ENCODE results near the gene CYP27C1.
A peak's percentile ranks its signal among the peaks of the same experiment; 100 is the strongest.
"Not testable (repeated sequence)": the region's sequence is repeated elsewhere in the genome, so short reads cannot be mapped to it uniquely, and the experiment has no call there.

Gene CYP27C1, protein sequence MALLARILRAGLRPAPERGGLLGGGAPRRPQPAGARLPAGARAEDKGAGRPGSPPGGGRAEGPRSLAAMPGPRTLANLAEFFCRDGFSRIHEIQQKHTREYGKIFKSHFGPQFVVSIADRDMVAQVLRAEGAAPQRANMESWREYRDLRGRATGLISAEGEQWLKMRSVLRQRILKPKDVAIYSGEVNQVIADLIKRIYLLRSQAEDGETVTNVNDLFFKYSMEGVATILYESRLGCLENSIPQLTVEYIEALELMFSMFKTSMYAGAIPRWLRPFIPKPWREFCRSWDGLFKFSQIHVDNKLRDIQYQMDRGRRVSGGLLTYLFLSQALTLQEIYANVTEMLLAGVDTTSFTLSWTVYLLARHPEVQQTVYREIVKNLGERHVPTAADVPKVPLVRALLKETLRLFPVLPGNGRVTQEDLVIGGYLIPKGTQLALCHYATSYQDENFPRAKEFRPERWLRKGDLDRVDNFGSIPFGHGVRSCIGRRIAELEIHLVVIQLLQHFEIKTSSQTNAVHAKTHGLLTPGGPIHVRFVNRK

DNA sequence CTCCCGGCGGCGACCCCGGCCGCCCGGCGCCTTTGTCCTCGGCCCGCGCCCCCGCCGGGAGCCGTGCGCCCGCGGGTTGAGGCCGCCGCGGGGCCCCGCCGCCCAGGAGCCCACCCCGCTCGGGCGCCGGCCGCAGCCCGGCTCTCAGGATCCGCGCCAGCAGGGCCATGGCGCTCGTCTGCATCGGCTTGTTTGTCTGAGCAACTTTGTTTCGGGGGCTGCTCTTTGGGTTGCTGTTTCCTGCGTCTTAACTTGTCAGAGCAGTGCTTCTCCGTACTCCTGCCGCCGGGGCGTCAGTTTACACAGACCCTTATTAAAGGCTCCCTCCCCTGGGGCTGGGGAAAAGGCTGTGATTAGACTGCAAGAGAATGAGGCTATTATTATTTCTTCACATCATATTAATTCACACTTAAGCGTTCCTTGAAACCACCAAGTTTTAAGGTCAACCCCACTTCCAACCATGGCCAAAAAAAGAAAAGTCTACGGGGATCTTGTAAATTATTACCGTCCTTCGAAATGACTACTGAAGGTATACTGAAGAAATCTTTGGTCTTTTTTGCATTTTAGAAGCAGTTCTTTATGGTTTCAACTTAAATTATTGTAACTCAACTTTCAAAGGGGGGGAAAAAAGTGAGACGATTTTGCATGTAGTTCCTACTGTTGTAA is at the start of gene CYP27C1:
CYP27C1 (minus strand) TSS at position 198 of the 666 bp plus-strand sequence; CDS start at position 169, 29 bp downstream.
- peaks cover 68% of the 10 kb centered on the region for H3K27me3 Mint-ChIP-seq (ENCODE audit: low read depth)
- H3K9me3 Mint-ChIP-seq: no peaks in the 10 kb centered on the region

GRCh38 chr2:127261804-127262406 is 41.8 kb upstream of the CYP27C1 start:
- H3K4me1 Mint-ChIP-seq (ENCODE audit: low read depth): no peaks in the 10 kb centered on the region
- H3K36me3 Mint-ChIP-seq (ENCODE audit: low read depth): peaks cover 54% of the 10 kb centered on the region
- no peak overlapping the region for H3K4me3 Mint-ChIP-seq
- H3K9me3 Mint-ChIP-seq: no peaks in the 10 kb centered on the region
- no peak for DNase-seq (ENCODE audit: low spot score)
- H3K27me3 Mint-ChIP-seq (ENCODE audit: low read depth): no peaks in the 10 kb centered on the region
- H3K27ac Mint-ChIP-seq: no peak overlapping the region

More for the DNA sequence above, at the start of gene CYP27C1:
- Mint-ChIP-seq H3K27ac (no peak within 1 kb of the TSS), H3K4me1 (ENCODE audit: low read depth) (peaks cover 4% of the 10 kb centered on the region), H3K4me3 (peak within 1 kb of the TSS; percentile 66), H3K36me3 (ENCODE audit: low read depth) (peaks cover 2% of the 10 kb centered on the region)
- DNase-seq (ENCODE audit: low spot score): no peak

- peaks cover 50% of the 10 kb centered on the region for H3K36me3 Mint-ChIP-seq (ENCODE audit: low read depth)
- no peak for DNase-seq (ENCODE audit: low spot score)
- peak overlapping the region; percentile 8 for H3K27ac Mint-ChIP-seq
- no peaks in the 10 kb centered on the region for H3K9me3 Mint-ChIP-seq
- H3K4me1 Mint-ChIP-seq (ENCODE audit: low read depth): peaks cover 2% of the 10 kb centered on the region
- no peak overlapping the region for H3K4me3 Mint-ChIP-seq
- H3K27me3 Mint-ChIP-seq (ENCODE audit: low read depth): no peaks in the 10 kb centered on the region
Observed at GRCh38 chr2:127259355-127259754, 39.3 kb upstream of the CYP27C1 start.

DNA sequence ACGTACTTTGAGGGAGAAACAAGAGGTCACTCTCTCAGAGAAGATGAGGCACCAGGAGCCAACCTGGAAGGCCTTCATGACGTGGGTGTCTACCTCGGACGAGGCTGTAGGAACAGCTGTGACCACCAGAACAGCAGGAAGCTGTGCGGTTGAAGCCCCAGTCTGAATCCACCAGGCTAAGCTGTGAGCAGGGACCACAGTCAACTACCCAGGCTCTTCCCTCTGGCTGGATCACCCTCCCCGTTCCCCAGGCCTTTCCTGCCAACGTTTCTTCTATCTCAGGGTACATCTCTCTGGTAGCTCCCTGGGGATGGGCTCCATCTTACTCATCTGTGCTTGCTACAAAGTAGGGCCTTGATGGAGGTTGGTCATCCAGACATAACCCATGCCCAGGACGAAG is 36.8 kb upstream of the CYP27C1 start:
- no peak overlapping the region for H3K27ac Mint-ChIP-seq
- H3K4me3 Mint-ChIP-seq: no peak overlapping the region
- H3K27me3 Mint-ChIP-seq (ENCODE audit: low read depth): no peaks in the 10 kb centered on the region
- no peaks in the 10 kb centered on the region for H3K9me3 Mint-ChIP-seq
- DNase-seq (ENCODE audit: low spot score): no peak
- peaks cover 2% of the 10 kb centered on the region for H3K4me1 Mint-ChIP-seq (ENCODE audit: low read depth)
- peaks cover 40% of the 10 kb centered on the region for H3K36me3 Mint-ChIP-seq (ENCODE audit: low read depth)

DNA sequence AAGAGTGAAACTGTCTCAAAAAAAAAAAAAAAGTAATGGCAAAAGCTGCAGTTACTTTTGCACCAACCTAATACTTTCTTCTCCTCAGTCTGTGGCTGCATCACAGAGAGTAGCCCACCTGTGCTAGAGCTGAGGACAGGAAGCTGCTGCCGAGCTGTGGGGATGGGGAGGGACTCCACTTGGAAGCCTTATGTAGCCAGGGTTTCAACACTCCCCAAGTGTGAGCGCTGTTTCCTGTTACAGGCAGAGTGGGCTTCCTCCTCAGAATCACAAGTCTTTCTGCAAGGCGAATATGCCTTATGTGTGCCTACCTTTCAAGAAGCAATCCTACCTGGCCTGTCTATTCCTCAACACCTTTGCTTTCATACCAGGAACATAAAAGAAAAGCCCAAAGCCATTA is 36.3 kb upstream of the CYP27C1 start:
- no peak overlapping the region for H3K27ac Mint-ChIP-seq
- H3K27me3 Mint-ChIP-seq (ENCODE audit: low read depth): no peaks in the 10 kb centered on the region
- no peak overlapping the region for H3K4me3 Mint-ChIP-seq
- peaks cover 36% of the 10 kb centered on the region for H3K36me3 Mint-ChIP-seq (ENCODE audit: low read depth)
- no peaks in the 10 kb centered on the region for H3K9me3 Mint-ChIP-seq
- no peak for DNase-seq (ENCODE audit: low spot score)
- peaks cover 2% of the 10 kb centered on the region for H3K4me1 Mint-ChIP-seq (ENCODE audit: low read depth)

DNA sequence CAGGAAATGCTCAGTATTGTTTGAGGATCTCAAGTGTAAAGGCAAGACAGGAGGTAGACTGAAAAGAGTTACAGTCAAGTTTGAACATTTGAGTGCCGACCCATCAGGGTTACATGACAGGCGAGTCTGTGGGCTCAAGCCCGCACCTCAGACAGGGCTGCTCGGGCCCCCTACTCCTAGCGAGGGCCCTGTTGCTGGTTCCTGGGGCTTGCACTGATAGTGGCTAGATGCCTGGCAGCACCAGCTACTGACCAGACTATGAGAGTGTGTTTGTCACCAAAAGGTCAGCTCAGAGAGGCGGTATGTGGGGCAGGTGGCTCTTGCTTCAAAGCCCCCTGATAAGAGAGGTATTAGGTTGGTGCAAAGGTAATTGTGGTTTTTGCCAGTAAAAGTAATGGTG is 35.6 kb upstream of the CYP27C1 start:
- peaks cover 32% of the 10 kb centered on the region for H3K36me3 Mint-ChIP-seq (ENCODE audit: low read depth)
- no peaks in the 10 kb centered on the region for H3K9me3 Mint-ChIP-seq
- H3K27me3 Mint-ChIP-seq (ENCODE audit: low read depth): no peaks in the 10 kb centered on the region
- H3K27ac Mint-ChIP-seq: no peak overlapping the region
- no peak for DNase-seq (ENCODE audit: low spot score)
- H3K4me1 Mint-ChIP-seq (ENCODE audit: low read depth): peaks cover 2% of the 10 kb centered on the region
- no peak overlapping the region for H3K4me3 Mint-ChIP-seq

GRCh38 chr2:127255146-127255545 is 35.0 kb upstream of the CYP27C1 start:
- Mint-ChIP-seq H3K36me3 (ENCODE audit: low read depth) (peaks cover 32% of the 10 kb centered on the region), H3K27me3 (ENCODE audit: low read depth) (no peaks in the 10 kb centered on the region), H3K9me3 (no peaks in the 10 kb centered on the region), H3K27ac (no peak overlapping the region), H3K4me1 (ENCODE audit: low read depth) (peaks cover 2% of the 10 kb centered on the region), H3K4me3 (no peak overlapping the region)
- no peak for DNase-seq (ENCODE audit: low spot score)

- Mint-ChIP-seq H3K27me3 (ENCODE audit: low read depth) (no peaks in the 10 kb centered on the region), H3K9me3 (no peaks in the 10 kb centered on the region), H3K27ac (no peak overlapping the region), H3K4me1 (ENCODE audit: low read depth) (peaks cover 2% of the 10 kb centered on the region), H3K36me3 (ENCODE audit: low read depth) (peaks cover 27% of the 10 kb centered on the region), H3K4me3 (no peak overlapping the region)
- DNase-seq (ENCODE audit: low spot score): no peak
Observed at GRCh38 chr2:127254386-127254981, 34.4 kb upstream of the CYP27C1 start.

DNA sequence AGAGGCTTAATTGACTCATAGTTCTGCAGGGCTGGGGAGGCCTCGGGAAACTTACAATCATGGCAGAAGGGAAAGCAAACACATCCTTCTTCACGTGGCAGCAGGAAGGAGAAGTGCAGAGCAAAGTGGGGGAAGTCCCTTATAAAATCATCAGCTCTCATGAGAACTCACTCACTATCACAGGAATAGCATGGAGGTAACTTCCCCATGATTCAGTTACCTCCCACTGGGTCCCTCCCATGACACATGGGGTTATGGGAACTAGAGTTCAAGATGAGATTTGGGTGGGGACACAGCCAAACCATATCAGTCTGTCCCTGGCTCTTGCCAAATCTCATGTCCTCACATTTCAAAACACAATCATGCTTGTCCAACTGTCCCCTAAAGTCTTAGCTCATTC is 21.1 kb upstream of the CYP27C1 start:
- H3K4me3 Mint-ChIP-seq; H3K27ac Mint-ChIP-seq; H3K36me3 Mint-ChIP-seq (ENCODE audit: low read depth); H3K27me3 Mint-ChIP-seq (ENCODE audit: low read depth); H3K4me1 Mint-ChIP-seq (ENCODE audit: low read depth); DNase-seq (ENCODE audit: low spot score): not testable (repeated sequence)
- peaks cover 29% of the 10 kb centered on the region for H3K9me3 Mint-ChIP-seq

DNA sequence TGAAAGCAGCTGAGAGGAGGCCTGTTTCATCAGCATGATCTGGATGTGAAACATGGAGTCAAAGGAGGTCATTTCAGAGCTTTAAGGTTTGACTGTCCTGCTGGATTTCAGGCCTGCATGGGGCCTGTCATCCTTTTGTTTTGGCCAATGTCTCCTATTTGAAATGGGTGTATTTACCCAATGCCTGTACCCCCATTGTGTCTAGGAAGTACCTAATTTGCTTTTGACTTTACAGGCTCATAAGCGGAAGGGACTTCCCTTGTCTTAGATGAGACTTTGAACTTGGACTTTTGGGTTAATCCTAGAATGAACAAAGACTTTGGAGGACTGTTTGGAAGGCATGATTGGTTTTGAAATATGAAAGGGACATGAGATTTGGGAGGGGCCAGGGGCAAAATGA is 19.3 kb upstream of the CYP27C1 start:
- Mint-ChIP-seq H3K4me3 (no peak overlapping the region), H3K27ac (no peak overlapping the region), H3K9me3 (peaks cover 29% of the 10 kb centered on the region)

DNA sequence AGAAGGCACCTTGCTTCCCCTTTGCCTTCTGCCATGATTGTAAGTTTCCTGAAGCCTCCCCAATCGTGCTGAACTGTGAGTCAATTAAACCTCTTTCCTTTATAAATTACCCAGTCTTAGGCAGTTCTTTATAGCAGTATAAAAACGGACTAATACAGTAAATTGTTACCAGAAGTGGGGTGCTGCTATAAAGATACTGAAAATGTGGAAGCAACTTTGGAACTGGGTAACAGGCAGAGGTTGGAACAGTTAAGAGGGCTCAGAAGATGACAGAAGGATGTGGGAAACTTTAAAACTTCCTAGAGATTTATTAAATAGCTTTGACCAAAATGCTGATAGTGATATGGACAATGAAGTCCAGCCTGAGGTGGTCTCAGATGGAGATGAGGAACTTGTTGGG is 17.7 kb upstream of the CYP27C1 start:
- H3K4me3 Mint-ChIP-seq; DNase-seq (ENCODE audit: low spot score); H3K27me3 Mint-ChIP-seq (ENCODE audit: low read depth); H3K4me1 Mint-ChIP-seq (ENCODE audit: low read depth); H3K36me3 Mint-ChIP-seq (ENCODE audit: low read depth); H3K27ac Mint-ChIP-seq: not testable (repeated sequence)
- peaks cover 29% of the 10 kb centered on the region for H3K9me3 Mint-ChIP-seq

More for the DNA sequence above, 19.3 kb upstream of the CYP27C1 start:
- Mint-ChIP-seq H3K36me3 (ENCODE audit: low read depth) (peaks cover 3% of the 10 kb centered on the region), H3K27me3 (ENCODE audit: low read depth) (peaks cover 3% of the 10 kb centered on the region), H3K4me1 (ENCODE audit: low read depth) (no peaks in the 10 kb centered on the region)
- DNase-seq (ENCODE audit: low spot score): no peak

DNA sequence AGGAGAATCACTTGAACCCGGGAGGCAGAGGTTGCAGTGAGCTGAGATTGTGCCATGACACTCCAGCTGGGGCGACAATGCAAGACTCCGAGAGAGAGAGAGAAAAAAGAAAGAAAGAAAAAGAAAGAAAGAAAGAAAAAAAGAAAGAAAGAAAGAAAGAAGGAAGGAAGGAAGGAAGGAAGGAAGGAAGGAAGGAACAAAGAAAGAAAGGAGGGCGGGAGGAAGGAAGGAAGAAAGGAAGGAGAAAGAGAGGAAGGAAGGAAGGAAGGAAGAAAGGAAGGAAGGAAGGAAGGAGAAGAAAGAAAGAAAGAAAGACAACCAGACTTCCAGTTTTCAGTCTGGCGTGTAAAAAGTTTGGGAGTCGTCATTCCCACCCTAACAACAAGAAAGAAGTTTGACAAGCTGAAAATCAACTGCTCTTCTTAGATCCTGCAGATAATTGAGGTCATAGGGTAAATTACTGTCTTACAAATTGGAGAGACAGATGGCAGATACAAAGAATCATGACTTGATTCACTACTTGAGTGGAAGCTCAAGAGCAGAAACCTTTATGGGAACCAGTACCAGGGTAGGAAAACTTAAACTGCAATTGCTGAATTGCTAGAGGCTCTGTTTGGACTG is 15.1 kb upstream of the CYP27C1 start:
- DNase-seq (ENCODE audit: low spot score): no peak
- H3K36me3 Mint-ChIP-seq (ENCODE audit: low read depth): peaks cover 1% of the 10 kb centered on the region
- peaks cover 11% of the 10 kb centered on the region for H3K9me3 Mint-ChIP-seq
- no peaks in the 10 kb centered on the region for H3K4me1 Mint-ChIP-seq (ENCODE audit: low read depth)
- no peak overlapping the region for H3K4me3 Mint-ChIP-seq
- H3K27ac Mint-ChIP-seq: no peak overlapping the region
- H3K27me3 Mint-ChIP-seq (ENCODE audit: low read depth): peaks cover 6% of the 10 kb centered on the region

GRCh38 chr2:127233710-127234109 is 13.6 kb upstream of the CYP27C1 start:
- Mint-ChIP-seq H3K4me3 (no peak overlapping the region), H3K27ac (no peak overlapping the region), H3K4me1 (ENCODE audit: low read depth) (no peaks in the 10 kb centered on the region), H3K36me3 (ENCODE audit: low read depth) (peaks cover 1% of the 10 kb centered on the region), H3K27me3 (ENCODE audit: low read depth) (peaks cover 6% of the 10 kb centered on the region), H3K9me3 (peaks cover 11% of the 10 kb centered on the region)
- no peak for DNase-seq (ENCODE audit: low spot score)
